KOPT-K1 (cell line): ENCODE results near the gene ANKRD44.
A peak's percentile ranks its signal among the peaks of the same experiment; 100 is the strongest.

Source experiments
- H3K27ac ChIP-seq: fragments of 200-600 bp; sonication (generic); 2 replicates; pipeline ENCODE4 v1.5.1; 2016; ENCODE audit warnings: antibody characterized with exemption, mild to moderate bottlenecking, low read depth, low read length; ENCODE audit not compliant: poor library complexity, severe bottlenecking
- H3K36me3 ChIP-seq: fragments of 200-600 bp; sonication (generic); 2 replicates; pipeline ENCODE4 v1.5.1; 2017; ENCODE audit warnings: antibody characterized with exemption, mild to moderate bottlenecking, low read length, moderate library complexity; ENCODE audit not compliant: insufficient read depth
- H3K9me3 ChIP-seq: fragments of 200-600 bp; sonication (generic); 2 replicates; pipeline ENCODE4 v1.5.1; 2017; ENCODE audit warnings: antibody characterized with exemption, low read length, mild to moderate bottlenecking; ENCODE audit not compliant: insufficient read depth, poor library complexity, severe bottlenecking

ANKRD44 gene

GRCh38 chr2:197285361-197285760, 25.2 kb downstream of the ANKRD44 start:
- Histone ChIP-seq H3K27ac (no peak overlapping the region), H3K9me3 (no peaks in the 10 kb centered on the region)

DNA sequence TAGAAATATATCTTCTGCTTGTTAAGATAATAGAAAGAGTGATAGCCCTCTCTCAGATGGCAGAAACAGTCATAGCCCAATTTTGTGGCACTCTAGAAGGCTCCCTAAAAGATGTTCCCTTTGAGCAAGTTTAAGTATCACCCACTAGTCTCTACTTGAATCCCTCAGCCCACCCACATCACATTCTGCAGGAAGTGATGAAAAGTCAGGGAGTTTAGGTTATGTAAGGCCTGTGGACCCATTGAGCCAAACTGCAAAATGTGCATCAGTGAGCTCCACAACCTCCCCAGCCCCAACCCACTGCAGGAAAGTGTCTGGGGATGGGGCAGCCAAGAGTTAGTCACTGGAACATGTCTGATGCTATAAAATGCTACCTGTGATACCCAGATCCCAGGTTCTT, 25.6 kb downstream of the ANKRD44 start:
- H3K27ac ChIP-seq = no peak overlapping the region

More at GRCh38 chr2:197285361-197285760, 25.2 kb downstream of the ANKRD44 start:
- no peaks in the 10 kb centered on the region for H3K36me3 ChIP-seq

GRCh38 chr2:197281421-197281820, 29.2 kb downstream of the ANKRD44 start:
- no peaks in the 10 kb centered on the region for H3K9me3 ChIP-seq
- no peak overlapping the region for H3K27ac ChIP-seq
- no peaks in the 10 kb centered on the region for H3K36me3 ChIP-seq

More for the DNA sequence above, 25.6 kb downstream of the ANKRD44 start:
- Histone ChIP-seq H3K9me3 (no peaks in the 10 kb centered on the region), H3K36me3 (no peaks in the 10 kb centered on the region)

GRCh38 chr2:197280015-197280702, 30.4 kb downstream of the ANKRD44 start:
- H3K9me3 ChIP-seq = no peaks in the 10 kb centered on the region
- peak overlapping the region; percentile 29 for H3K27ac ChIP-seq
- no peaks in the 10 kb centered on the region for H3K36me3 ChIP-seq

DNA sequence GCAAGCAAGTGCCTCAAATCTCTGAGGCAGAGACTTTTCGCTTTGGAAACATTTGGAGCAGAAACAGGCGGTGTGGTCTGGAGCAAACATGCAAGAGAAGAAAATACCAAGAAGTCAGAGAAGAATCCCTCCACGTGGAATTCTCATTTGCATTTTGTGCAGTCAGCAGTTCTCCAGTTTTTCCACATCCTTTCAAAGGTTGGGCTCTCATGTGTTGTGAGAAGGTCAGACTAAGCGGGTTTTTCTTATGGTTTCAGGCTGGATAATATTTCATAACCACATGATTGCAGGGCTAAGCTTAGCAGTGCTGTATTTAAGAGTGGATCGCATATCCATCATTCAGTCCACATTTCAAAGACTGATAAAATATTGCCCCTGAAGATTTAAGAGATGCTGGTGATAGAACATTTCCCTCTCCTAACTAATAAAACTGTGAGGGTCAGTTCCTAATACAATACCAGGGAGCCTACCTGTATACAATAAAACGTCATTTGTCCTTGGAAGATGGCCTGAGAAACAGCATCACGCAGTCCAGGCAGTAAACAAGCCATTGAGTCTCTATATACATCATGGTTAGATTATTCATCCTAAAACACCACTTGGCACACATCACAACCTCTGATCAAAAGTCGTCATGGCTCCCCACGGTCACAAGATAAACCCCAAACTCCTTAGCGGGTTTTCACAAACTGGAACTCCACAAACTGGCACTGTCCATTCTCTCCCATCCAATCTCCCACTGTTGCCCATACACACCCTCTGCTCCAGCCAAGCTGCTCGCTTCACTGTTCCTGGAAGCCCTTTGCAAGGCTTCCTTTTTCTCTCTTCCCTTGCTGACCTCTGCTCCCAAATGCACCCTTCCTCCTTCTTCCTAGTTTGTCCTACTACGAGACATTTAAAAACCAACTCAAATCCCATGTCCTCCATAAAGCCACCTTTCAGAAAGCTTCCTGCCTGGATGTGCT, 31.5 kb downstream of the ANKRD44 start:
- Histone ChIP-seq H3K9me3 (no peaks in the 10 kb centered on the region), H3K36me3 (no peaks in the 10 kb centered on the region), H3K27ac (peak overlapping the region; percentile 29)

DNA sequence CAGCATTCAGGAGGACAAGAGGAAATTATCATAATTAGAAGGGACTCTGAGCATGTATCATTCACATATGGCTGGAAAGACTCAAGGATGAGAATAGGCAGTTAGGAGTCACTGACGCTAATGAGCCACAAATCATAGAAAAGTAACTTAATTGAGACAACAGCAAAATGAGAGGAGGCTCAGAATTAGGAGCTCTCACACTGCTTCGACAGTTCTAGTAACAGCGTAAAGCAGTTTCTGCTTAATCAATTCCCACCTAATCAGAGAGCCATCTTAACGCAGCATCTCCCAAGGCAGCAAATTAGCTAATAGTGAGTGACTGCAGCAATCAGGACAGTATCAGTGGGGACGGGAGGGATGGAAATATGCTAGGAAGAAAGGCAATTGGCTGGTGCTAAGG, 32.8 kb downstream of the ANKRD44 start:
- Histone ChIP-seq H3K36me3 (no peaks in the 10 kb centered on the region), H3K9me3 (no peaks in the 10 kb centered on the region), H3K27ac (no peak overlapping the region)

DNA sequence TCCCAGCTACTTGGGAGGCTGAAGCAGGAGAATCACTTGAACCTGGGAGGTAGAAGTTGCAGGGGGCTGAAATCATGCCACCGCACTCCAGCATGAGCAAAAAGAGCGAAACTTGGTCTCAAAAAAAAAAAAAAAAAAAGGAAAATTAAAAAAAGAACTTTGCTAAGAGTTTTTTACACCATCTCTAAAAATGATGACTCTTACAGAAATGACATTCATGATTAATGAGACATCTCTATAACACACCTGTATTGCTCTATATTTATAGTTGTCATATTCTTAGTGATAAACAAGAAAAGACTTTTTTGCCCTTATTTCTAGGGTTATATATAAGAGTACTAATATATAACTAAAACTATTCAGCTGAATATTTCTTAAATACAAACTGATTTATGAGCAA, 34.4 kb downstream of the ANKRD44 start:
- H3K9me3 ChIP-seq = no peaks in the 10 kb centered on the region
- H3K27ac ChIP-seq = no peak overlapping the region
- H3K36me3 ChIP-seq = no peaks in the 10 kb centered on the region

DNA sequence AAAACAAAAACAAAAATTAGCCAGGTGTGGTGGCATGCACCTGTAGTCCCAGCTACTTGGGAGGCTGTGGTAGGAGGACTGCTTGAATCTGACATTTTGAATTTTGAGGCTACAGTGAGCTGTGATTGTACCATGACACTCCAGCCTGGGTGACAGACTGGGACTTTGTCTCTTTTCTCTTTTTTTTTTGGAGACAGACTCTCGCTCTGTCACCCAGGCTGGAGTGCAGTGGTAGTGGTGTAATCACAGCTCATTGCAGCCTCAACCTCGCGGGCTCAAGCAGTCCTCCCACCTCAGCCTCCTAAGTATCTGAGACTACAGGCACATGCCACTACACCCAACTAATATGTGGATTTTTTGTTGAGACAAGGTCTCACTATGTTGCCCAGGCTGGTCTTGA, 35.6 kb downstream of the ANKRD44 start:
- Histone ChIP-seq H3K36me3 (no peaks in the 10 kb centered on the region), H3K9me3 (no peaks in the 10 kb centered on the region), H3K27ac (no peak overlapping the region)

DNA sequence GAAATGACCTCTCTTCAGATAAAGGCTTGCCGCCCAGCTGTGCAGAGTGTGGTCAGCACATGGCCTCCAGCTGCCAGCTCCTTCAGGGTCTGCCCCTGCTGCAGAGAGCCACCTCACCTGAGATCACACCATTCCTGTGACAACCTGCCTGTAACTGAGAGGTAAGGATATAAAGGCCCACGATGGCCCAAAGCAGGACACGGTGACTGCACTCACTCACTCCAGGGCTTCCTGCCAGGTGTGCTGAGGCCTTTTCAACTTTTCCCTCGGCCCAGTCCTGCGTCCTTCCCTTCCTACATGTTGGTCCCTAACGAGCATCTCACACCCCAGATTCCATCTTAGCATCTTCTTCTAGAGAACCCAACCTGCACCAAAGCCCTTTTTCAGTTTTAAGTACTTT, 36.2 kb downstream of the ANKRD44 start:
- H3K9me3 ChIP-seq = no peaks in the 10 kb centered on the region
- no peaks in the 10 kb centered on the region for H3K36me3 ChIP-seq
- H3K27ac ChIP-seq = no peak overlapping the region

DNA sequence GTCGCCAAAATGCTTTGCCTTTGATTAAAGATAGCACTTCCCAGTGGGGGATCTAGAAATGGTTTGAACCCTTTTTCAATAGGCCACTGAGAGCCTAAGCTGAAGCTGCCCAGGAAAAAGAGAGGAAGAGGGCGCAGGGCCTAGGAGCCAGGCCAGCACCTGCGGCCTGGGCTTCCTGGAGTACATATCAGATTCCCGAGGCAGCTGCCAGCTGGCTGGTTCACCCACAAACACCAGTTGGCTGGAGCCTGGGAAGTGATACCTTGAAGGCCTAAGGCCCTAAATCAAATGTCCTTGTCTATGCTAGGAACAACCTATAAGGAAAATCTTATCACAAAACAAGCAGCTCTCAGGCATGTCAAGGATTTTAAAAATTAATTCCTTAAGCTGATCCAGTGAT, 37.1 kb downstream of the ANKRD44 start:
- Histone ChIP-seq H3K36me3 (no peaks in the 10 kb centered on the region), H3K9me3 (no peaks in the 10 kb centered on the region), H3K27ac (no peak overlapping the region)

DNA sequence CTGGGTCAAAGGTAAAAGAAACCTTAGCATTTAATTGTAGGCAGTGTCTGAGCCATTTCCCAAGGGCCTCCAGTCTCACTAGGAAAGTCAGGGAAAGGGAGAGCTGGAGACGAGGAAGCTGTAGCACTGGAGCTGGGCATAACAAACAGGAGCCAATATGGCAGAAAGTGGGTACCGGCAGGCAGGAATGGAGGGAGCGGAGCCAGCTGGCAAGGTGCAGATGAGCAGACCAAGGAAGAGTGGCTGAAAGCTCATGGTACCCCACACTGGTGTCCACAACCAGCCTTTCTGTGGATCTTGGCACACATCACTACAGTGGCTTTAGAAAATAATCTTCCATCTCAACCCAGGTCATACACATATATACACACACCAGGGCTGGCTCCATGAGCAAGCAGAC, 40.0 kb downstream of the ANKRD44 start:
- H3K27ac ChIP-seq = no peak overlapping the region
- no peaks in the 10 kb centered on the region for H3K9me3 ChIP-seq
- no peaks in the 10 kb centered on the region for H3K36me3 ChIP-seq

DNA sequence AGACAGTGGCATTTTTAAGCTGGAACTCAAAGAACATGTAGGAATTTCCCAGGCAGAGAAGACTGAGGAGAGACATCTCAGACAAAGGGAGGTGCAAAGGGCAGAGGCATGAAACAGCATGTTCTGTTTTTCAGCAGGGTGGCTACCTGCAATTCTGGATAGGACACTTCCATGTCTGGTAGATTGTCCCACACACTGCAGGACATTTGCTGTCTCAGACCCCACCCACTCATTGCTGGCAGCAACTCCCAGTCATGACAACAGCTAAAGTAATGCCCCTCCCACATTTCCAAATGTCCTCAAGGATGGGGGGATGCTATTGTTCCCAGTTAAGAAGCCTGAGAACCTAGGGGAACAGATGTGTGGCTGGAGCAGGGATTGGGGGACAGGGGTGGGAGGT, 40.8 kb downstream of the ANKRD44 start:
- Histone ChIP-seq H3K9me3 (no peaks in the 10 kb centered on the region), H3K36me3 (no peaks in the 10 kb centered on the region), H3K27ac (no peak overlapping the region)

DNA sequence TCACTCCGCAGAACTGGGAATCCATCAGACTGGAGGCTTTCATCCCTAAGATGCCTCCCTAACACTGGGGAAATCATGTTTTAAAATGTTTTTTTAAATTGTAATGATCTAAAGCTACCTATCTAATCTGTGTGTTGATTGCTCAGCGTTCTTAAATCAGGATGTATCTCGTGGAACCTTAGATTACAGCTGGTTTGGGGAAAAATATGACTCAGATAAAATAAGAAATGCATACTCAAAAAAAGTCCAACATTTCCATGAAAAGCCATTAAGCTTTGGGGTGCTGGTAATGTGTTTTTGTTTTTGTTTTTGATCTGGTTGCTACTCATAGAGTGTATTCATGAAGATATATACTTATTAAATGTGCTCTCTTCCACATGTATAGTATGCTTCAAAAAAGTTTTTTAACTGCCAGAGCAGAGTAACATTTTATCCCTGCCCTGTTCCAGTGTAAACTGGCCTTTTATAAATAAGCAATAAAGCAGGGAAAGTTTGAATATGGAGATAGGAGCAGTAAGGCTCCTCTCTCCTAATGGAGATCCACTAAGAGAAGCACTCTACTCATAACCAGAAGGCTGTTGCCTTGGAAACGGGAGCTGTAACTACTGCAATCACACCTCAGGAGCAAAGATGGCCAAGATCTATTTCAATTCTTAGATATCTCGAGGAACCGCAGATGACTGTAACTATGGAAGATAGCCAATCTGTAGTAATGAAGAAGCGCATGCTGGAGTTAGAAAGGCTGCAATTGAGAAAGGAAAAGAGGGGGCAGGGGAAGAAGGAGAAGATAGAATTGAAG, 41.6 kb downstream of the ANKRD44 start:
- Histone ChIP-seq H3K27ac (no peak overlapping the region), H3K9me3 (no peaks in the 10 kb centered on the region), H3K36me3 (no peaks in the 10 kb centered on the region)

GRCh38 chr2:197266477-197266876, 44.1 kb downstream of the ANKRD44 start:
- no peaks in the 10 kb centered on the region for H3K36me3 ChIP-seq
- no peak overlapping the region for H3K27ac ChIP-seq
- no peaks in the 10 kb centered on the region for H3K9me3 ChIP-seq

- no peak overlapping the region for H3K27ac ChIP-seq
- no peaks in the 10 kb centered on the region for H3K36me3 ChIP-seq
- no peaks in the 10 kb centered on the region for H3K9me3 ChIP-seq
These were observed 44.7 kb downstream of the ANKRD44 start for GRCh38 chr2:197265924-197266323.
